AG04449 (cell line): ENCODE measurements around the gene ARHGDIB.

Experiments used
- CTCF ChIA-PET: fragments of 350-600 bp; formaldehyde crosslinking; extraction: SDS; loops from one replicate; lab custom pipeline; 2021; ENCODE audit warnings: antibody characterized with exemption; lab: Yijun Ruan, JAX
- POLR2A ChIA-PET: fragments of 400-600, 350-600 bp; formaldehyde crosslinking; extraction: SDS; loops from one replicate; lab custom pipeline; 2020; ENCODE audit warnings: antibody characterized with exemption, inconsistent platforms; lab: Yijun Ruan, JAX
- DNase-seq: peaks from one replicate; pipeline ENCODE4 v3.0.0-alpha.2; 2010; ENCODE audit warnings: low read depth, low spot score
- H3K4me3 ChIP-seq: 2 replicates; pipeline ENCODE4 v1.5.1; 2011; ENCODE audit warnings: low read depth, mild to moderate bottlenecking, control low read depth, low read length
- CTCF ChIP-seq: IDR thresholded peaks from one replicate; pipeline ENCODE4 v1.5.1; 2011; ENCODE audit warnings: mild to moderate bottlenecking, moderate library complexity, low read length, control low read depth, inconsistent platforms; ENCODE audit not compliant: insufficient read depth; ENCODE audit errors: missing control alignments

ARHGDIB gene

GRCh38 chr12:14957551-14958168 lies 3.7 kb downstream of the ARHGDIB start:
- CTCF ChIA-PET, result interaction anchor here (0.9 to 1.5 kb wide), 2 partner anchors 9 to 121 kb away, joined by 3 read pairs; no protein-coding TSS in a partner anchor
- POLR2A ChIA-PET, result no interaction called here
- no peak for DNase-seq
- no peak for TF ChIP-seq CTCF
- H3K4me3 ChIP-seq, result no peak overlapping the region

- ChIA-PET POLR2A (no interaction called here), CTCF (interaction anchor here (0.7 to 1.5 kb wide), 3 partner anchors 9 to 120 kb away, joined by 3 read pairs; no protein-coding TSS in a partner anchor)
- no peak for TF ChIP-seq CTCF
- H3K4me3 ChIP-seq, result no peak overlapping the region
- DNase-seq, result no peak
Observed at GRCh38 chr12:14956905-14957304, 4.5 kb downstream of the ARHGDIB start.

GRCh38 chr12:14956024-14956891 lies 5.1 kb downstream of the ARHGDIB start:
- DNase-seq, result no peak
- POLR2A ChIA-PET, result no interaction called here
- CTCF ChIA-PET, result interaction anchor here (0.7 kb wide), 1 partner anchor 38 kb away, joined by 3 read pairs; no protein-coding TSS in a partner anchor
- no peak overlapping the region for H3K4me3 ChIP-seq
- TF ChIP-seq CTCF, result no peak

GRCh38 chr12:14954269-14954668 lies 7.1 kb downstream of the ARHGDIB start:
- CTCF ChIA-PET, result no interaction called here
- no peak for DNase-seq
- no peak for TF ChIP-seq CTCF
- POLR2A ChIA-PET, result no interaction called here
- H3K4me3 ChIP-seq, result no peak overlapping the region

- H3K4me3 ChIP-seq, result no peak overlapping the region
- TF ChIP-seq CTCF, result no peak
- POLR2A ChIA-PET, result no interaction called here
- CTCF ChIA-PET, result no interaction called here
- DNase-seq, result no peak
Observed at GRCh38 chr12:14953752-14954151, 7.6 kb downstream of the ARHGDIB start.

- DNase-seq, result peak; percentile 95
- POLR2A ChIA-PET, result no interaction called here
- no peak for TF ChIP-seq CTCF
- H3K4me3 ChIP-seq, result no peak overlapping the region
- CTCF ChIA-PET, result interaction anchor here (0.6 kb wide), 1 partner anchor 17 kb away, joined by 3 read pairs; no protein-coding TSS in a partner anchor
Observed at GRCh38 chr12:14952299-14952921, 9.0 kb downstream of the ARHGDIB start.
